Activated CD4-positive, alpha-beta T cell treated with anti-CD3 and anti-CD28 coated beads, Interleukin-2, amount 10 ng/mL, durations not matched to agents 24 days and 14 days (primary cell): ENCODE measurements around the gene PSD2. TPM values are rescaled to one million over a fixed set of nuclear protein-coding genes. Genes with fewer than 3 reads are reported as not detected.

Experiments
- DNase-seq: peaks from one replicate; pipeline ENCODE4 v3.0.0; 2022
- H3K27ac Mint-ChIP-seq: one replicate; pipeline ENCODE4 v1.8.0; 2022; ENCODE audit warnings: mild to moderate bottlenecking, mixed read lengths
- H3K27me3 Mint-ChIP-seq: one replicate; pipeline ENCODE4 v1.8.0; 2022; ENCODE audit warnings: mixed read lengths
- H3K36me3 Mint-ChIP-seq: one replicate; pipeline ENCODE4 v1.8.0; 2022; ENCODE audit warnings: low read depth, mild to moderate bottlenecking, mixed read lengths
- H3K4me1 Mint-ChIP-seq: one replicate; pipeline ENCODE4 v1.8.0; 2021; ENCODE audit warnings: mixed read lengths
- H3K4me3 Mint-ChIP-seq: one replicate; pipeline ENCODE4 v1.8.0; 2022; ENCODE audit warnings: mild to moderate bottlenecking, moderate library complexity, mixed read lengths
- H3K9me3 Mint-ChIP-seq: one replicate; pipeline ENCODE4 v1.8.0; 2021; ENCODE audit warnings: mixed read lengths
- intact Hi-C: fragments of 100-400 bp; cut with micrococcal nuclease; formaldehyde crosslinking; loops from one replicate; pipeline ENCODE4 v1.15.1; 2023
- total RNA-seq: library from RNA; stranded (reverse); gene quantifications from 2 replicates; pipeline ENCODE4 v1.2.3, GENCODE V29; 2022

Gene PSD2
- total RNA-seq, 1 donor from 2014 or later = not detected

DNA sequence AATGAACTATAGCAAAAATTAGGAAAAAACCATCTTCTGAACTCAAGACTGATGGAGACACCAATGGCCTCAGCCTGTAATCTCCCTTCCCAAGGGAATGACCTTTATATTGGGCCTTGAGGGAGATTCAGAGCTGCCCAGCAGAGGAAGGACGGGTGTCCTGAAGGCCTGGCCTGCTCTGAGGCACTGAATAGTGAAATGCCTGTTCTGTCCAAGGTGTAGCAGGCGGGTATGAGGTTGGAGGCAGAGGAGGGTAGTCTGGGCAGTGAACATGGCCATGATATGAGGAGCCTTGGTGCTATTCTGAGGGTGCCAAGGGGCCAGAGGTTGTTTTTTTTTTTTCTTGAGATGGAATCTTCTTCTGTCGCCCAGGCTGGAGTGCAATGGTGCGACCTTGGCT, 25.0 kb downstream of the PSD2 start:
- no peak for DNase-seq
- Mint-ChIP-seq H3K4me1 (no peaks in the 10 kb centered on the region), H3K27ac (no peak overlapping the region), H3K9me3 (no peaks in the 10 kb centered on the region), H3K36me3 (no peaks in the 10 kb centered on the region), H3K4me3 (no peak overlapping the region), H3K27me3 (peaks cover 8% of the 10 kb centered on the region)
- intact Hi-C loops = no loop called here

DNA sequence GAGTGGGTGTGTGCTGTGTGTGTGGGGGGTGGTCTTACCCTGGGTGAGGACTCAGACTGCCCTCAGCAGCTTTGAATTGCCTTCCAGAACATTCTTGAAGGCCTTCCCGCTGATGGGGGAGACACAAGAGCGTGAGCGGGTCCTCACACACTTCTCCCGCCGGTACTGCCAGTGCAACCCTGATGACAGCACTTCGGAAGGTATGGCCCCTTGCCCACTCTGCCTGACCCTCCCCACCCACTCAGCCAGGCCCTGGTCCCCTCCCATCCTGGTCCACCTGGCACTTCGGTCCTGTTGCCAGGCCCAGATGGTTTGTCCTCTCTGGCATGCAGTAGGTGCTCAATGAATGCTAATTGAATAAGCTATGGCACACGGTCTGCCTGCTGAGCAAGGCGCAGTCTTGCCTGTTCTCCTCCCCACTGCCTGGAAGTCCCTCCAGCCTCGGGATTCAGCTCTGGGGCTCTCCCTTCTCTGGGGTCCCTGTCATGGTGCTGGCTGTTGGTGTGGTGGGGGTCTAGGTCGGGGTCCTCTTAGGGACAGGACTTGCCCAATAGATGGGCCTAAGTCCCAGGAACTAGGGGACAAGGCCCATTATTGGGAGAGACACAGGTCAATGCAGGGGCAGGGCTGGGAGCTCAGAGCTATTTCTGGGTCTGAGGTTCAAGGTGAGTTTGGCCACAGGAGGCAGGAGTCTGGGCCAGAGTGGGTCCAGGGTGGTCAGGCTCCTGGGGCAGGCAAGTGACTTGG, 26.4 kb downstream of the PSD2 start:
- Mint-ChIP-seq H3K4me1 (no peaks in the 10 kb centered on the region), H3K4me3 (no peak overlapping the region), H3K27ac (no peak overlapping the region), H3K9me3 (no peaks in the 10 kb centered on the region), H3K27me3 (peaks cover 7% of the 10 kb centered on the region), H3K36me3 (no peaks in the 10 kb centered on the region)
- no peak for DNase-seq
- intact Hi-C loops = no loop called here

DNA sequence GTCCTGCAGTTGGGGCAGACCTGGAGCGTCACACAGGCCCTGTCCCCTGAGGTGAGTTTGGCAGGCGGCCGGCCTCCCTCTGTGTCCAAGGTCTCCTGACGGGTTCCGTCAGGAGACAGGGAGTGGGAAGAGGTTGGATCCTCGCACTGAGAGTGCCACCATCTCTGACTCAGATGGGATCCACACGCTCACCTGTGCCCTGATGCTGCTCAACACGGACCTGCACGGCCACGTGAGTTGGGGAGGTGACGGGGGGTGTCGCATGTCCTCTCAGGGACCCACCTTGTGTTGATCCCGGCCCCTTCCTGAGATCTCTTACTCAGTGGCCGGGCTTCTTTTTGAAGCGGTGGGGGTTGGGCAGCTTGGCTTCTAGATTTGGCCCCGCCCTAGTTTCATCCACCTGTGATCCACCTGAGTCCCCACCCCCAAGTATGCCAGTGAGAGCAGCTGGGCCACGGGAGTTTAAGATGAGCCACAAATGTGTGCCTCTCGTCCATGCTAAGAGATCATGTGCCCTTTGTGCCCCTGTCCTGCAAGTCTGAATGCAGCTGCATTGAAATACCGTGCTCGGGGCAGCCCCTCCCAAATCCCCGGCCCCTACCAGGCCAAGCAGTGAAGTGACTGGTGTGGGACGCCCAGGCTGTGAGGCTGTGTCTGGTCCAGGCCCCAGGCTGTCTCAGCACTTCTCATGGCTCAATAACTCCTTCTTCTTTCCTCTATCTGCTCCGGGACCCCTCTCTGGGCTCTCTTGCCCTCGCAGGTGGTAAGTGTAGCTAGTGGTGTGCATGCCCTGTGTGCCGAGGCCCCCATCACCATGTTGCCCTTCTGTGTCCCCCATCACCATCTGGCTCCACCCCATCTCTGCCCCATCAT, 27.2 kb downstream of the PSD2 start:
- Mint-ChIP-seq H3K4me3 (no peak overlapping the region), H3K9me3 (no peaks in the 10 kb centered on the region), H3K27ac (no peak overlapping the region), H3K27me3 (peaks cover 3% of the 10 kb centered on the region), H3K36me3 (no peaks in the 10 kb centered on the region), H3K4me1 (no peaks in the 10 kb centered on the region)
- no peak for DNase-seq
- intact Hi-C loops = no loop called here

DNA sequence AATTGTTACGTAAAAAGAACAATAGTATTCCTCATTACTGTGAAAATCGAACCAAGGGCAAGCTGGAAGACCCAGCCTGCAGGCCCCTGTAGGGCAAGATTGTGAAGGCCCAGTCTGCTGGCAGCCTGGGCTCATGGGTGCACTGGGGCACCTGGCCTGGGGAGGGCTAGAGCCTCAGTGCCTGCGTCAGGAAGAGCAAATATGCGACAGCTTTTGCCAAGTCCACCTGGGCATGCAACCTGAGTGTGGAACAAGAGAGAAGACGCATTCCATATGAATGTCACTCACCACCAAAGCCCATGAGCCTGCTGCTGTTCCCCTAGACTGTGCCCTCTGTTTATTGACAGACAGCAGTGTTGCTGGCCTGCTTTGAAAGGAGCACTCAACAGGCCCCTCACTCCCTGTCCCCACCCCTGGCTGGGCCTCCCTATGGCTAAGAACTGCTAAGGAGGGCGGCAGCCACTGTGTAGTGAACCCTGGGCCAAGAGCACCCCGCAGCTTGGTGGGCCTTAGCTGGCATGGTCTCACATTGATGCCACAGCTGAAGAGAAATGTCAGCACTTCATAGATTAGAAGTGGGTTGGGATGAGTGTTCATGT, 28.2 kb downstream of the PSD2 start:
- Mint-ChIP-seq H3K27me3 (peaks cover 1% of the 10 kb centered on the region), H3K4me3 (no peak overlapping the region), H3K4me1 (no peaks in the 10 kb centered on the region), H3K36me3 (no peaks in the 10 kb centered on the region), H3K9me3 (no peaks in the 10 kb centered on the region), H3K27ac (no peak overlapping the region)
- no peak for DNase-seq
- intact Hi-C loops = no loop called here

DNA sequence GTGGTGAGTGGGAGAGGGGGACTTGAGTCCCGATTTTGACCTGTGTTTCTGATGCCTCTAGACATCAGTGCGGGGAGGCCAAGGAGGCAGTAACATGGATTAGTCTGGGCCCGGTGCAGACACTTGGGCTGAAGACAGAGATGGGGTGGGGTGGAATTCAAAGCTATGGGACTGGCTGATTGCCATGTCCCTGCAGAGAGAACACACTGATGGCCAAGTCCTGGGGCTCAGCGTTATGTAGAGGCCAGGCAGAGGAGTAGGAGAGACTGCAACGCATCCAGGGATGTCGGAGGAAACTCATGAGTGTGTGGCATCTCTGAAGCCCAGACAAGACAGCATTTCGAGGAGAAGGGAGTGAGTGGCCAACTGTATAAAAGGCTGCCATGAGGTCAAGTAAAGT, 30.1 kb downstream of the PSD2 start:
- H3K36me3 Mint-ChIP-seq = no peaks in the 10 kb centered on the region
- H3K9me3 Mint-ChIP-seq = no peaks in the 10 kb centered on the region
- H3K27me3 Mint-ChIP-seq = peaks cover under 1% of the 10 kb centered on the region
- no peak overlapping the region for H3K27ac Mint-ChIP-seq
- intact Hi-C loops = no loop called here
- no peaks in the 10 kb centered on the region for H3K4me1 Mint-ChIP-seq
- no peak for DNase-seq
- H3K4me3 Mint-ChIP-seq = no peak overlapping the region

GRCh38 chr5:139828207-139828895, 32.7 kb downstream of the PSD2 start:
- Mint-ChIP-seq H3K9me3 (no peaks in the 10 kb centered on the region), H3K27me3 (peaks cover 12% of the 10 kb centered on the region), H3K27ac (no peak overlapping the region), H3K4me1 (no peaks in the 10 kb centered on the region), H3K36me3 (no peaks in the 10 kb centered on the region), H3K4me3 (no peak overlapping the region)
- no peak for DNase-seq
- intact Hi-C loops = no loop called here

DNA sequence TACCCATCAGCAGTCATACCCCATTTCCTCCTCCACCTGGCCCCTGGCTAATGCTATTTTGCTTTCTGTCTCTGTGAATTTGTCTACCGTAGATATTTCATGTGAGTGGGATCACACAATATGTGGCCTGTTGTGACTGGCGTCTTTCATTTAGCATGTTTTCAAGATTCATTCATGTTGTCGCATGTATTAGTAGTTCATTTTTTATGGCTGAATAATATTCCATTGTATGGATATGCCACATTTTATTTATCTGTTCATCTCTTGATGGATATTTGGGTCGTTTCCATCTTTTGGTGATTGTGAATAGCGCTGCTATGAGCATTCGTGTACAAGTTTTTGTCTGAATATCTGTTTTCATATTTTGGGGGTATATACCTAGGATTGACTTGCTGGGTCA, 33.9 kb downstream of the PSD2 start:
- Mint-ChIP-seq H3K9me3 (no peaks in the 10 kb centered on the region), H3K27me3 (peaks cover 19% of the 10 kb centered on the region), H3K36me3 (no peaks in the 10 kb centered on the region), H3K27ac (no peak overlapping the region), H3K4me1 (no peaks in the 10 kb centered on the region), H3K4me3 (no peak overlapping the region)
- intact Hi-C loops = no loop called here
- DNase-seq = no peak

GRCh38 chr5:139831624-139832023, 36.0 kb downstream of the PSD2 start:
- no peaks in the 10 kb centered on the region for H3K9me3 Mint-ChIP-seq
- H3K27ac Mint-ChIP-seq = no peak overlapping the region
- no peak overlapping the region for H3K4me3 Mint-ChIP-seq
- no peak for DNase-seq
- intact Hi-C loops = no loop called here
- H3K4me1 Mint-ChIP-seq = no peaks in the 10 kb centered on the region
- H3K27me3 Mint-ChIP-seq = peaks cover 24% of the 10 kb centered on the region
- no peaks in the 10 kb centered on the region for H3K36me3 Mint-ChIP-seq

DNA sequence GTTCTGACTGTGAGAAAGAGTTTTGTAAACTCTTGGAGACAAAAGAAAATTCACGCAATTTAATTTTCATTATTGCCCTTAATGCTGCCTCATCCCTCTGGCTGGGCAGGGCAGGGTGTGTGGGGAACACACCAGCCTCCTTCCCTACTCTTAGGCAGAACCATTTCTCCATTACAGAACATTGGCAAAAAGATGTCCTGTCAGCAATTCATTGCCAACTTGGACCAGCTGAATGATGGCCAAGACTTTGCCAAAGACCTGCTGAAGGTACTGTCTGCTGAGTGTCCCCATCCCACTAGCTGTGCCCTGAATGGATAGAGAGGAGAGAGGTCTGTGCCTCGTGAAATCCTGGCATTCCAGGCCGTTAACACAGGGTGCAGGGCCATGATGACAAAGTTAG, 37.9 kb downstream of the PSD2 start:
- no peaks in the 10 kb centered on the region for H3K4me1 Mint-ChIP-seq

DNA sequence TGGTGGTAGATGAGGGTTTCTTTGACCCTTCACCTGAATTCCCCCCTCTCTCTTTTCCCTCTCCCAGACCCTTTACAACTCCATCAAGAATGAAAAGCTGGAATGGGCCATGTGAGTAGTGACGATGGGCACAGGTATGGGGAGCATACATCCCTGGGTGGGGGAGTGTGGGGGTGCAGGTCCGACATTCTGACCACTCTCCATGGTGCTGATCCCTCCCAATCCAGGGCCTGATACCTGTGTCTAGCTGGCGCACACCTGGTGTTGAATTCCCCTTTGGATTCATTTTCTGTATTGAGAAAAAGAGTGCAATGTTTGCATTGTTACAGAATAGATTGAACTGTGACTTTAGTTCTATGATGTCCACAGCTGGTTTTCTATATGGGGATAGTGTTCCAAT, 40.0 kb downstream of the PSD2 start:
- no peak for DNase-seq
- Mint-ChIP-seq H3K4me1 (no peaks in the 10 kb centered on the region), H3K36me3 (no peaks in the 10 kb centered on the region), H3K27ac (no peak overlapping the region), H3K27me3 (peaks cover 24% of the 10 kb centered on the region), H3K9me3 (no peaks in the 10 kb centered on the region), H3K4me3 (no peak overlapping the region)
- intact Hi-C loops = no loop called here

More for the DNA sequence above, 37.9 kb downstream of the PSD2 start:
- intact Hi-C loops = no loop called here
- no peak overlapping the region for H3K4me3 Mint-ChIP-seq
- H3K27ac Mint-ChIP-seq = no peak overlapping the region
- H3K27me3 Mint-ChIP-seq = peaks cover 24% of the 10 kb centered on the region
- H3K9me3 Mint-ChIP-seq = no peaks in the 10 kb centered on the region
- no peaks in the 10 kb centered on the region for H3K36me3 Mint-ChIP-seq
- no peak for DNase-seq

- no peak for DNase-seq
- Mint-ChIP-seq H3K4me3 (no peak overlapping the region), H3K27me3 (peaks cover 16% of the 10 kb centered on the region), H3K36me3 (no peaks in the 10 kb centered on the region), H3K4me1 (no peaks in the 10 kb centered on the region), H3K9me3 (no peaks in the 10 kb centered on the region), H3K27ac (no peak overlapping the region)
- intact Hi-C loops = no loop called here
Observed at GRCh38 chr5:139836469-139837208, 41.0 kb downstream of the PSD2 start.

DNA sequence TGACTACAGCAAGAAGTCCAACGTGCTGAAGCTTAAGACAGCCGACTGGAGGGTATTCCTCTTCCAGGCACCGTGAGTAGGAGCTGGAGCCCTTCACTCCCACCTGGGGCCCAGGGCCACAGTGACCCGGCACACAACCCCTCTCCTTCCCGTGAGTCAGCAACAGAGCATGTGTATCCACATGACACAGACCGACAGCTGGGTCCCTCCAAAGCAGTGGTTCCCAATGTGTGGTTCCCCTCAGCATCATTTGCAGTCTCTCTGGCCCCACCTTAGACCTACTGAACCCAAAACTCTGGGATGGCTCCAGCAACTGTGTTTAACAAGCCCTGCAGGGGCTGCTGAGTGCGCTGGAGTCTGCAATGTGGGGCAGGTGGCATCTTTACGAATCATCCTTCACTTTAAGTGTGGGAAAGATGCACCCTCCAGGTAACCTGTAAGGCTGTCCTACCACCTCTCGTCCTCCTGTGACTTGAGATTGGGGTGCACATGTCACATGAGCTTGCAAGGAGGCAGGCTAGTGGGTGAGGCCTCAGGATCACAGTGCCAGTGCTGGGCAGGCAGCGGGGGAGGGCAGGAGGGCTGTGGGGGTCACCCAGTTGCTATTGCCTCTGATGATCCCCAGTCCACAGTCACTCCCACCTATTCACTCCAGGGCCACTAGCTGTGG, 42.2 kb downstream of the PSD2 start:
- no peak overlapping the region for H3K4me3 Mint-ChIP-seq
- no peaks in the 10 kb centered on the region for H3K9me3 Mint-ChIP-seq
- DNase-seq = no peak
- peaks cover 22% of the 10 kb centered on the region for H3K27me3 Mint-ChIP-seq
- no peaks in the 10 kb centered on the region for H3K4me1 Mint-ChIP-seq
- H3K27ac Mint-ChIP-seq = no peak overlapping the region
- H3K36me3 Mint-ChIP-seq = no peaks in the 10 kb centered on the region
- intact Hi-C loops = no loop called here
